Smooth muscle cell of the brain vasculature (primary cell): ENCODE results near the gene PDE4A.
"Not testable (repeated sequence)": the region's sequence is repeated elsewhere in the genome, so short reads cannot be mapped to it uniquely, and the experiment has no call there.

Experiments
- DNase-seq: peaks from one replicate; pipeline ENCODE4 v3.0.0-alpha.2; 2012; ENCODE audit warnings: low read depth, low spot score

PDE4A gene

DNA sequence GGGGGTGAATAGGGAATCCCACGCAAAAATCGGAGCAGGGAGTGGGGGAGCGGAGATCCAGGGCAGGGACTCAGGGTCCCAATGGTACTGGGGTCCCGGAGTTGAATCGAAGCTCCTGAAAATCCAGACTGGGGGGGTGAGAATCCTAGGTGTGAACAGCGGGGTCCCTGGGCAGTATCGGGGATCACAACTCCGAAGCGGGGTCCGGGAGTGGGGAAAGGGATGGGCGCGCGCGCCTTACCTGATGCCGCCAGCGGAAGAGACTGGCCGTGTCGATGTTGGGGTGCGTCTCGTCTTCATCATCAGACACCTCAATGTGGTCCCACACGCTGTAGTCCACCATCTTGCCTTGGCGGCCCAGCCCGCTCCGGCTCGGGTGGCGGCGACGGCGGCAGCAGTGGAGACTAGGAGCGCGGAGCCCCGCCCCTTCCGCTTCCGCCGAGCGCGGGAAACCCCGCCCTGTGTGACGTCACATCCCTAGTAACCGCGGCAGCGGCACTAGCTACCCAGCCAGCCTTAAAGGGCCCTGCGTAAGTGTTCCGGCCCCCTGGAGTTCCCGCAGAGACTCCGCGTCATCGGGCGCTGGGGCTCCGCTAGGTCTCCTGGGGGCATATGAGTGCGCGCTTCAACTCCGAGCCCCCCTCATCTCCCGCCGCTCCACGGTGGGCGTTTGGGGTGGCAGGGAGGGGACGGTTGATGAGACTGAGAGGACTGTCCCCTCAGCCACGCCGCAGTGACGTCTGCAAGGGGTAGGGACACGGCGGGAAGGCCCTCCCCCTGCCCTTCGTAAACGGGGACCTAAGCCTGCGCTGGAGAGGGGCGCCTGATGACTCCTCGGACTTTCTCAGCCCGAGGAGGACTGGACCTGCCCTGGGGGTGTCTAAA lies 17.0 kb upstream of the PDE4A start, which contains the start of gene CDC37:
Gene CDC37, minus strand, starts transcription at position 406 of the 885 bp plus-strand sequence. Its CDS starts 63 bp downstream, at position 343.
- DNase-seq: peak; percentile 89

DNA sequence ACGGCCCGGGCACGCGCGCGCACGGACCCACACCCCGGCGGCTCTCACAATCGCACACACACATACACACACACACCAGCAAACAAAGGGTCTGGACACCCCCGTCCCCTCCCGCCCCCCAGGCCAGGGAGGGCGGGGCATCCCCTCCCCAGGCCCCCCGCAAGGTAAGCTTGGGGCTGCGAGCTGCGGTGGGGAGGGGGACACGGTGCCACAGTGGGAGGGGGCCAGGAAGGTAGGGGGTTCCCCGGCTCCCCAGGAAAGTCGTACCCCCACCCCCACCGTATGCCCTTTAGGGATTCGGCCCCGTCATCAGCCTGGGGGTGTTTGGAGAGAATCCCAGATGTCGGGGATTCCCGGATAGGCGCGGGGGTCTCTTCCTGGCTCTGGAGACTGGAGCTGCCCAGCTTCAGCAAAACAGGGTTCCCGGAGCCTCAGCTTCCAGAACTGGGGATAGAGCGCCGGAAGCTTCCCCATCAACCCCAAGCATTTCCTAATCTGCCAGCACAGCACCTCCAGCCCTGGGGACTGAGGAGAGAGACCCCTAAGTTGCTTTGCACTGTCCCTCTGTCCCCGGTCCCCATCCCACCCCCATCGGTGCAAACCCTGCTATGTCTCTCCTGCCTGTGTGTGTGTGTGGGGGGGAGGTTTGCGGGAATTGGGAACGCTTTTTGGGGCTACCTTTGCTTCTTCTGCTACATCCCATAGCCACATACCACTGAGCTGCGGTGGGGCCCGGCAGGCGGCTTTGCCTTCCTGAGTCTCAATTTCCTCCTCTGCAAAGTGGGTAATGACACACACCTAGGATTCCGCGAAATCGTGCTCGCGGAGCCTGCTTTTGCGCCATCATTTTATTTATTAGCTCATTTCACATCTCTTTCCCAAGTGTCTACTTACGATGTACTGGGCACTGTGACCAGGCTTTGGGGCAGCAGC lies 15.2 kb upstream of the PDE4A start:
- DNase-seq: no peak

DNA sequence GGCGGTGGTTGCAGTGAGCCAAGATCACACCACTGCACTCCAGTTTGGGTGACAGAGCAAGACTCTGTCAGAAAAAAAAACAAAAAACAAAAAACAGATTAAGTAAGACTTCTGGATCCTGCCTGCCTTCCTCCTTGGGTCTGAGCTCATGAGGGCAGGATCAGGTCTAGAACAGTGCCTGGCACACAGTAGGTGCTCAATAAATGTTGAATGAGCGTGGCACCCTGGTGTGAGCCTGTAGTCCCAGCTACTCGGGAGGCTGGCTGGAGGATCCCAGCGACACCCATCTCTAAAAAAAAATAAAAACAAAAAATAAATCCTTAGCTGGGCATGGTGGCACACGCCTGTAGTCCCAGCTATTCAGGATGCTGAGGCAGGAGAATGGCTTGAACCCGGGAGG lies 14.1 kb upstream of the PDE4A start:
- no peak for DNase-seq

DNA sequence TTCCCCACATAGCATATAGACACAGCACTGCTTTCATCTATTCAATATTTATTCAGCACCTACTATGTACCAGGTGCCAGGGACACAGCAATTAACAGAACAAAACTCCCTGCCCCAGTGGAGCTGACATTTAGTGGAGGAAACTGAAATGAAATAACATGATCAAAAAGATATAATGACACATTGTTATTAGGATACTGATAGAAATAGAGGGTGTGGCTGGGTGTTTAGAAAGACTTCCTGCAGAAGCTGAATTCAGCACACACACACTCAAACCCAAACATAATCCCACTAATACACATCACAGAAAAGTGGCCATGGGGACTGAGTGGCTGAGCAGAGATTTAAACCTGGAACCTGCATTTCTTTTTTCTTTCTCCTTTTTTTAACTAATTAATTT lies 13.2 kb upstream of the PDE4A start:
- DNase-seq: no peak

DNA sequence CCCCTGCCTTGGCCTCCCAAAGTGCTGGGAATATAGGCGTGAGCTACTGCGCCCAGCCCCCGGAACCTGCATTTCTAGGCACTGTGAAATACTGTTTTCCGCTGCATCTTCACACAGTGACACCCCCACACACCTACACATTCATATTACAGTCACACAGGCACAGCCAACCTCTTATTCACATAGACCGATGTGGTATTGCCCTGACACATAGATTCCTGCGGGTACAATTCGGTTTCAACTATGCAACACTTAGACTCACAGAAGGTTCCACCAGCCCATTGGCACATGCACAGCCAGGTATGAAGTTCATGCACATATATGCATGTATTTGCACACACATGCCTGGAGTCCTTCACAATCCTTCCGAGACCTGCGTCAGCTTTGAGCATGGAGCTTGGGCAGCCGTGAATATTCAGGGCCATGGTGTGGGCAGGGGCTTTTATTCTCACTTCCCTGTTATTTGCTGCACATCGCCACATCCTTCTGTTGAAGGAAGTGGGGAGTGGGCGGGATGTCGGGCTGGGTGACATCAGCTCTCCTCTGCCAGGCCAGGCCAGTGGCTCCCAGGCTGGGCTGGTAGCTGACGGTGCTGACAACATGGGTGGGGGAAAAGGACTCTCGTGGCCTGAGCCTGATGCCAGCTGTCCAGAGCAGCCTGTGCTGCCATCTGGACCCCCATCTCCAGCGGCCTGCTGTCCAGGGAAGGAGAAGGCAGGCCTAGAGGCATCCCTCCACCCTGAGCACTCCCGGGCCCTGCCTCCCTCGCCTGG lies 11.6 kb upstream of the PDE4A start:
- DNase-seq: no peak

DNA sequence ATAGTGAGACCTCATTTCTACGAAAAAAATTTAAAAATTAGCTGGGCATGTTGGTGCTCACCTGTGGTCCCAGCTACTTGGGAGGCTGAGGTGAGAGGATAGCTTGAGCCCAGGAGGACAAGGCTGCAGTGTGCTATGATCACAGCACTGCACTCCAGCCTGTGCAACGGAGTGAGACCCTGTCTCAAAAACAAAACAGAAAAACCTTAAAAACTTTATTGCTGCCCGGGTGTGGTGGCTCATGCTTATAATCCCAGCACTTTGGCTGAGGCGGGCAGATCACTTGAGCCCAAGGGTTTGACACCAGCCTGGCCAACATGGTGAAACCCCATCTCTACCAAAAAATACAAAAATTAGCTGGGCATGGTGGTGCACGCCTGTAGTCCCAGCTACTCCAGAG lies 9.1 kb upstream of the PDE4A start:
- DNase-seq: not testable (repeated sequence)

DNA sequence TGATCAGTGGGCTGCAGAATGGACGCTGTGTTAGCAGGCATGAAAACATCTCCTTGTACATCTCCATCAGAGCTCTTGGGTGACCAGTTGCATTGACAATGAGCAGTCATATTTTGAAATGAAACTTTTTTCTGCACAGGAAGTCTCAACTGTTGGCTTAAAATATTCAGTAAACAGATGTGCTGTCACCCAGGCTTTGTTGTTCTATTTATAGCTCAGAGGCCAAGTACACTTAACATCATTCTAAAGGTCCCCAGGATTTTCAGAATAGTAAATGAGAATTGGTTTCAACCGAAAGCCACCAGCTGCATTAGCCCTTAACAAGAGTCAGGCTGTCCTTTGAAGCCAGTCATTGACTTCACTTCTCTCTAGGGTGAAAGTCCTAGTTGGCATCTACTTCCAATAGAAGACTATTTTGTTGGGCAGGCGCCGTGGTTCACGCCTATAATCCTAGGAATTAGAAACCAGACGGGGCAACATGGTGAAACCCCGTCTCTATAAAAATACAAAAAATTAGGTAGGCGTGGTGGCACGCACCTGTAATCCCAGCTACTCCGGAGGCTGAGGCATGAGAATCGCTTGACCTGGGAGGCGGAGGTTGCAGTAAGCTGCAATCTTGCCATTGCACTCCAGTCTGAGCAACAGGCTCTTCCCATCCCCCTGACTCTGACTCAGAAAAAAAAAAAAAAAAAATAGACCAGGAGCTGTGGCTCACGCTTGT lies 7.9 kb upstream of the PDE4A start:
- DNase-seq: no peak

DNA sequence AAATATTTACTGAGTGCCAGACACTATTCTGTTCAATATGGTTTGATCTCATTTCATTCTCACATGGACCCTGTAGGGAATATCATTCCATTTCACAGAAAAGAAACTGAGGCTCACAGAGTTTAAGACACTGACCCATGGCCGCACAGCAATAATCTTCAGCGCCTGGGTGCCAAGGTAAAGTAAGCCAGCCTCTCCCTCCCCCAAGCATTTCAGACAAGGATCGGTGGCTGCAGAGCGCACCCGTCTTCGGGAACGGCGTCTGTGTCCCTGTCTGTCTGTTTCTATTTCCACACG lies 4.3 kb upstream of the PDE4A start:
- no peak for DNase-seq

DNA sequence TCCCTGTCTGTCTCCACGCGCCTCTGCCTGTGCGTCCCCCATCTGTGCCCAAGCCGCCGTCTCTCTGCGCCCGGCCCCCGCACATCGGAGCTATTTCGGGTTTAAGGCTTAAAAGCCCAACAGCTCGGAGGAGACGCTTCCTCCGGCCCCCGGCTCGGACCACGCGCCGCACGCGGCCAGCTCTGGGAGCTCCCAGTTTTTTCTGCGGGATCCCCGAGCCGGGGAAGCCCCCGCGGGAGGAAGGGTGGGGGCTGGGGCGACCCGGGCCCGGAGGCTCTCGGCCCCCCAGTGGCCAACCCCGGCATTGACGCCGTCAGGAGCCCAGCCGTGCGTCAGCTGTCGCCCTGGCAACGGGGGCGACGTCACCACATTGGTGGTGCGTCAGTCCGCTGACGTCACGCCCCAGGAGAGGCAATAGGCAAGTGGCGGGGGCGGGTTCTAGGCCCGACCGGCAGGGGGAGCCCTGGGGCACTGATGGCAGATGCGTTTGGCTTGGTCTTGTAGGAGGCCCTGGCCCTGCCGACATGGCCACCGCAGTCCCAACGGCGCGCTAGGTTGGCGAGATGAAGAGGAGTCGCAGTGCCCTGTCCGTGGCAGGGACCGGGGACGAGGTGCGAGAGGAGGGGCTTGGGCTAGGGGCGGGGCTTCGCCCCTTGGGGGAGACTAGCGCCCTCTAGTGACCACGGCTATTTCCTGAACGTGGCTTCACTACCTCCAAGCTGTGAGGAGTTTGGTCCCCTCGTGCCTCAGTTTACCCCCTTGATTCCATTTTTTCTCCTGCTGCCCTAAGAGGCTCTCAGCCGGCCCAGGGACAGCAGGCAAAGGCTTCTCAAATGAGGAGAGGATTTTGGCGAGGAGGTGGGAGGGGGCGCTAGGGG lies 3.7 kb upstream of the PDE4A start:
- no peak for DNase-seq

DNA sequence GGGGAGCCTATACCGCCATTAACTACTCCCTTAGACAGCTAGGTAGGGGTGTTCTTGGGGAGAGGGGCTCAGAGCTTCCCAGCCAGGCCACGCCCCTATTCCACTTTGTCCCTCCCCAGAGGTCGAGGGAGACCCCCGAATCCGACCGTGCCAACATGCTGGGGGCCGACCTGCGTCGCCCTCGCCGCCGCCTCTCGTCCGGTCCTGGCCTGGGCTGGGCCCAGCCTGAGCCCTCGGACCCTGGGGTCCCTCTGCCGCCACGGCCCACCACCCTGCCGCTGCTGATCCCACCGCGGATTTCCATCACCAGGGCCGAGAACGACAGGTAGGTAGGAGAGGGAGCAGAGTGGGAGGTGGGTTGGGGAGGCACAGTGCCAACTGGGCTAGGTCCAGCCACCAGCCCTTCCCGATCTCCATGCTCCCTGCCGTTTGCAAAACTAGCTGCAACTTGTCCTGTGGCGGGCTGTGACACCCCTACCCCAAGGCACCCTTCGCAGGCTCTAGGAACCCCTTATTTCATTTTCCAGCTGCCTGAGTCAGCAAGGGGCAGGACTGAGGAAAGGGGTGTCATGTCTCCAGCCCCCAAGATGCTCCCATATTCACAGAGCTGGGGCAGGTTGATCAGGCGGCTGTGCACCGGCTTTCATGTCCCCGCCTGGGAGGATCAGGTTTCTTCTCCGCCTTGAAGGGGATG lies 2.6 kb upstream of the PDE4A start:
- no peak for DNase-seq

DNA sequence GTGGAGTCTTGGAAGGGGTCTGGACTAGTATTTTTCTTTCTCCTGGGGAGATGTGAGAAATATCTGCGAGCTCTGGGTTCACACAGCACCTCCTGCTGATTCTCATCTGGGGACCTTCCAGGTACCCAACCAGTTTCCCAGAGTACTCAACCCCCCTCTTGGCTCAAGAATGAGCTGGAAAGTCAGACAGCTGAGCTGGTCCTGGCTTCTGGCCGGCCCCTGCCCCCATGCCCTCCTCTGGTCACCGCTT lies 2.2 kb upstream of the PDE4A start:
- DNase-seq: no peak

DNA sequence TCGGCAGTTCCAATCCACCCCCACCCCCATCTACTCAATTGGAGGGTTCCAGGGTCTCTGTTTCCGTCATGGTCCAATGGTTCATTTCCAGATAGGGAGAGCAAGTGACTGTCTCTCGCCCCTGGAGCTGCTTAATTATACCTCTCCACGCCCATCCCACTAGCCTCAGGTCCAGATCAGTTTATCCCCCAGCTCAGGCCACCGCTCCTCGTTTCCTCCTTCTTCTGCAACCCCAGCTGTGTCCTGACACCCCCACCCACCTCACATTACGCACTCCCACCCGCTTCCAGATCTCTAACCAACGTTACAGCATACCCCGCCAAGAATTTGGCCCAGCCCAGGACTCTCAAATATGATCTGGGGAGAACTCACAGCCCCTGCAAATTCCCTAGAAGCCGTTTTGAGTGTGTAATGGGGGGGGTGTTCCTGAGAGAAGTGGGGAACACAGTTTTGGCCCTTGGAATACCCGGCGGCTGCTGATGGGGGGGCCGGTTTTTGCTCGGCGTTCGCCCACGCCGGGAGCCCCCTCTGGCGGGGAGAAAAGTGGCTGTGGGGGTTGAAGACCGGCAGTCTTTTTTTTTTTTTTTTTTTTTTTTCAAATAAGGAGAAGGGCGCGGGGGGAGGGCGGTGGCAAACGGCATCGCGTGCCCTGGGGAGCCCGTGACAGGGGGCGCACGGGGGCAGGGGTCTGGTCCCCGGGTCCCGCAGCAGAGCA lies 1.7 kb upstream of the PDE4A start:
- no peak for DNase-seq

DNA sequence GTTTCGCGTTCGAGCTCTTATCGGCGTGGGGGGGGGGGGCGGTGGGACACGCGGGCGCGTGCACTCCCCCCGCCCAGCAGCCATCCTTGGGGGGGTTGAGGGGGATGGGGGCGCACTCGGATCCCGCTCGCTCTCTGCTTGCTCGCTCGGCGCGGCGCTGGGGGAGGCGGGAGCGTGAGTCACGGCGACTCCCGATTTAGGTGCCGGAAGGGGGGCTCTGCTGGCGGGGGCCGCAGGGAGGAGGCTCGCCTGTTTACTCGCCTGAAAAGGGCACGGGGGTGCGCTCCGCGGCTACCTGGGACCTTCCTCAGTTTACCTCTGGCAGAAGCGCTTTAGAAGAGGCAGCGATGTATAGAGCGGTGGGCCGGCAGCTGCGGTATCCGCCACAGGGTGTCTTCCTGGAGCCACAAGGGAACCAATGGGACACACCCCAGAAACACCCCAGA lies 1.1 kb upstream of the PDE4A start:
- no peak for DNase-seq

DNA sequence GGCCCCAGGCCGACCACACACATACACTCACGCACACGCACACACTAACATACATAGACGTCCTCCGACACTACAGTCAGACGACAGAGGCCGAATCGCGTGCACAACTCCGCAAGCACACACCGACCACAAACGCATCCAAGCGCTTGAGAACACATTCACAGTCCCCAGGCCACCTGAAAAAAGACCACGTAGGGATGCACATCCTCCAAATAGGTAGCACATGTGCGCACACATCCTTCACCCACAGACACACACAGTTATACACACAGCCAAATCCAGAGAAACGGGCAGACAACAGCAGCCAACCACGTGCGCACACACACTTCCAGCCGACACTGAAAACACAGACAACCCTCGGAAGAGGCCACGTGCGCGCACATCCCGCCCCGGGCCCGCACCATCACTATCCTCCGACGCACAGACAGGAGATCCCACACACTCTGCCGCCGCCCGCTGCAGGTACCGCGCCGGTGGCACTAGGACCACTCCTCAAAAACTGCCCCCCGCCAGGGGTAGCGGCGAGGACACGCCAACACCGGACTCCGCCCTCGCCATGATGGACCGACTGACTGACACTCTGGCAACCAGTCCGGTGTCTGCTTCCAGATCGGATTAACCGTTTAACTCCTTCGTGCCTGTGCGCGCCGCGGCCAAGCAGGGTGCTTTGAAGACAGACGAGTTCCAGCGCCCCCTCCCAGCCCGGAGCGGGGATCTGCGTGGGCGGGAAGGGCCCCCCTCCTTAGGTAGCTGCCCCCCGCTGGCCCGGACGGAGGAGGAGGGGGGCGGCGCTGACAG lies 493 bp upstream of the PDE4A start:
- DNase-seq: no peak

DNA sequence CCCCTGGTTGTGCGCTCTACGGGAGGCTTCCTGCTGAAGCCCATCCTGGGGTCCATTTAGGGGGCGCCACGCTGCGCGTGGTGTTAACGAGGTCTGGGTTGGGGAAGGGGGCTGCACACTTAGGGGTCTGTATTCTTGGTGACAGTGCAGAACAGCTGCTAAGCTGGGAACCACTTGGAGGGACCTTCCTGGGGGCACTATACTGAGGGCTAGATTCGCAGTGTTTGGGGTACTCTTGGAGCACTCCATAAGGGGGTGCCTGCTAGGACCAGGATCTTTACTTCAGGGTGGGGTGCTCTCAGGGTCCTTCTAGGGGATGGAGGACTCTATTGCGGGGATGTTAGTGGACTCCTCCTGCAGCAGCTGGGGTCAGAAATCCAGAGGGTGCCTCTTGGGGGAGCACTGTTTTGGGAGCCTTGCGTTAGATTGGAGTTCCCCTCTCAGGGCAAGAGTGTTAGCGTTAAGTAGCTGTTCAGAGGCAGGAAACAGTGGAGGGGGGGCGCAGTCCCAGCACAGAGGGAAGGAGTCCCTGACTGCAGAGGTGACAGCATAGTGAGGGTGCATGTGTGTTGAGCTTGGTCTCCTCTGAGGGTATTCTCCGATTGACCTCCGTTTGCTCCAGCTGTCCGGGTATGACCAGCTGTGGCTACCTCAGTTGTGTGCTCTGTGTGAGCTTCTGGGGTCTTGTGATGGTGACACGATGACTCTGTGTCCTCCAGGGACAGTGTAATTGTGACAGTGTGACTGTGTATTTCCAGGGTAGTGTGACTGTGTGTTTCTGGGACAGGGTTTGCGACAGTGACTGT lies 1.1 kb downstream of the PDE4A start:
- no peak for DNase-seq

DNA sequence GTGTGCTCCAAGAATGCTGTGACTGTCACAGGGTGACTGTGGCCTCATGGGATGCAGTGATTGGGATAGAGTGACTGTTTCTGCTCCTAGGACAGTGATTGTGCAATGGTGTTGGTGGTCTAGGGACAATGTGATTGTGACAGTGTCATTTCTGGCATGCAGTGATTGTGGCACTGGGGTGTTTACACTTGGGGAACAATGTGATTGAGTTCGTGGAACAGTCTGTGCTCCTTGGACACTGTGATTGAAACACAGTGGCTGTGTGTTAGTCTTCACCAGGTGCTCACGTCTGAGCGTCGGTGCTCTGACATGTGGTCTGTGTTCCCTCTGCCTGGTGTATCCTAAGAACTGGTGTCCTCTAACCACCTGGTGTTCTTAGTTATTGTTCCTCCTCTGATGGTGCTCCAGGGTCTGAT lies 1.7 kb downstream of the PDE4A start:
- no peak for DNase-seq

DNA sequence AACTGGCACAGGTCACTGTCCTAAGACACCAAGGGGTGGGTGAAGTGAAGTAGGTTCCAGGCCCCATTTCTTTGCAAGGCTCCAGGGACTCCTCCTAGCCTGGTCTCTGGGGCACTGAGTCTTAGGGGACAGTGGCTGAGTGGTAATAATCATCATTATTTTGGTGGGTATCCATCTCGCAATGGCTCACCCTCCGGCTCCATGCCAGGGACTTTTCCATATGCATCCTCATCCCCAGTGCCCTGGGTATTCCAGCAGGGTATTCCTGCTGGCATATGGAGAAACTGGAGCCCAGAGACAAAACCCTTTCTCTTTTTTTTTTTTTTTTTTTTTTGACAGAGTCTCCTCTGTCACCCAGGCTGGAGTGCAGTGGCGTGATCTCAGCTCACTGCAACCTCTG lies 2.5 kb downstream of the PDE4A start:
- DNase-seq: no peak
